Left cardiac atrium (tissue), 4 donors: Measurements from ENCODE around the gene PUM1. TPM values are rescaled to one million over a fixed set of nuclear protein-coding genes. Genes with fewer than 3 reads are reported as not detected.
"Not testable (repeated sequence)": the region's sequence is repeated elsewhere in the genome, so short reads cannot be mapped to it uniquely, and the experiment has no call there.

Experiments used
- ATAC-seq, 2 donors: fragments of 200-7000 bp; cut with Tn5 transposase; one replicate each; pipeline ENCODE4 v1.9.1; 2020; ENCODE audit warnings: mild to moderate bottlenecking in 2 of 2, moderate library complexity in 2 of 2
- DNase-seq: peaks from one replicate; pipeline ENCODE4 v3.0.0-alpha.2; 2020
- intact Hi-C, 2 donors: fragments of 100-400 bp; cut with DNase I; formaldehyde crosslinking; loops; one replicate each; pipeline versions ENCODE4 v1.14.1 to v1.15.1; 2022 to 2023
- total RNA-seq, 2 donors: library from RNA; stranded (reverse); fragmentation: NEBNext Ultra II Directional; extraction: Animal tissue kit (Norgen Biotek cat#: 25700); gene quantifications; one replicate each; pipeline ENCODE4 v1.2.1, GENCODE V29; 2021
- donor health status: DM: no; HTN: yes; CAD: no.
- donor health status: DM: no; HTN: yes; CAD: no; lungs with severe emphysema.
- donor health status: DM: yes; HTN: yes; CAD: no.
- donor health status: Dilated cardiomyopathy.

PUM1 gene
- total RNA-seq, 2 donors from 2014 or later = 71.3 to 75.1 TPM

DNA sequence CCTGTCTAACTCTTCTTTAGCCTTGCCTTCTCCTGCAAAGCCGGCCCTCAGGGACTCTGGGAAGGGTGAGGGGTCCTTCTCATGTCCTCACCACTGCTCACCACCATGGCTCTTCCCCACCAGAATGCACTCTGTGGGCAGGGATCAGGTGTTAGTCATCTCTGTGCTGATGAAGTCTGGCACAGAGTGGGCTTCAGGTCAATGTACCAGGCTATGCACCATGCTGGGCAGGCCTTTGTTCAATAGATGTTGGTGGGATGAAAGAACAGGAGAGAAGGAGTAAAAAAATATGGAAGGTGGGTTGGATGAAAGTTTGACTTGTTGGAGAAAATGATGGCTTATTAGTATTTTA is 116.1 kb downstream of the PUM1 start:
- peak in 1 of 2 donors; percentile 35 for ATAC-seq
- intact Hi-C loops, DNase-seq: not testable (repeated sequence)

GRCh38 chr1:30948813-30949486 is 116.6 kb downstream of the PUM1 start:
- DNase-seq, ATAC-seq, intact Hi-C loops: not testable (repeated sequence)

DNA sequence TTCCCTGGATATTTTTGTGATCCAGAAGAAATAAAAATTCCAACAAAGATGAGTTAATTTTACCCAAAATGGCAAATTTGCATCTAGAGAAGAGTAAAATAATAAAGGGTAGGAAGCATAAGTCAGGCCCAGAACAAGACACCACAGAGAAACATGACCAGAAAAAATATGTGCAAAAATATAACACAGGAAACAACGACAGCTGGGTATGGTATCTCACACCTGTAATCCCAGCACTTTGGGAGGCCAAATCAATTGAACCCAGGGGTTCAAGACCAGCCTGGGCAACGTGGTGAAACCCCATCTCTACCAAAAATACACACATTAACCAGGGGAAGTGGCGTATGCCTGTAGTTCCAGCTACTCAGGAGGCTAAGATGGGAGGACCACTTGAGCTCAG is 117.2 kb downstream of the PUM1 start:
- intact Hi-C loops = no loop called here

GRCh38 chr1:30947212-30947611 is 118.3 kb downstream of the PUM1 start:
- ATAC-seq (no peak), DNase-seq (no peak)
- intact Hi-C loops = no loop called here

More for the DNA sequence above, 117.2 kb downstream of the PUM1 start:
- no peak for DNase-seq
- ATAC-seq = no peak

- intact Hi-C loops = no loop called here
- DNase-seq (no peak), ATAC-seq (no peak)
These were observed 123.1 kb downstream of the PUM1 start for GRCh38 chr1:30942326-30942963.

DNA sequence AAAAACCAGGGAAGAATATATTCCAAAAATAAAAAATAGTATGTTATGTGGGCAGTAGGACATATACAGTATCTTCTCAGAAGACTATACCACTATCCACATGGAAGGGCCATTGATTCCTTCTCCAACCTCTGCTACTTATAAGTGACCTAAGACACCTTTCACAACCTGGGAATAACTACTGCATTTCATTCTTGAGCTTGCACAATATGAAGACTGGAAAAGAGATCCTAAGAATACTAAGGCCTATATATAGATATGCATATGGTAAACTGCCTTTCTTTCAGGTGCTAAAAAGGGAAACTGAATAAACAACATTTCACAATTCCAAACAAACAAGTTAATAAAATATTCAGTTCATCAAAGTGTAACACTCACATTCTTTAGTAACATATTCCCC is 125.0 kb downstream of the PUM1 start:
- ATAC-seq = no peak
- DNase-seq = no peak
- intact Hi-C loops = no loop called here

GRCh38 chr1:30936541-30937171 is 128.9 kb downstream of the PUM1 start:
- DNase-seq (no peak), ATAC-seq (no peak)
- intact Hi-C loops = no loop called here

GRCh38 chr1:30935758-30936157 is 129.8 kb downstream of the PUM1 start:
- ATAC-seq, DNase-seq, intact Hi-C loops: not testable (repeated sequence)

GRCh38 chr1:30934613-30935012 is 130.9 kb downstream of the PUM1 start:
- intact Hi-C loops = no loop called here
- no peak for DNase-seq
- ATAC-seq = no peak

GRCh38 chr1:30933874-30934252 is 131.7 kb downstream of the PUM1 start:
- DNase-seq = no peak
- intact Hi-C loops = no loop called here
- ATAC-seq = no peak

DNA sequence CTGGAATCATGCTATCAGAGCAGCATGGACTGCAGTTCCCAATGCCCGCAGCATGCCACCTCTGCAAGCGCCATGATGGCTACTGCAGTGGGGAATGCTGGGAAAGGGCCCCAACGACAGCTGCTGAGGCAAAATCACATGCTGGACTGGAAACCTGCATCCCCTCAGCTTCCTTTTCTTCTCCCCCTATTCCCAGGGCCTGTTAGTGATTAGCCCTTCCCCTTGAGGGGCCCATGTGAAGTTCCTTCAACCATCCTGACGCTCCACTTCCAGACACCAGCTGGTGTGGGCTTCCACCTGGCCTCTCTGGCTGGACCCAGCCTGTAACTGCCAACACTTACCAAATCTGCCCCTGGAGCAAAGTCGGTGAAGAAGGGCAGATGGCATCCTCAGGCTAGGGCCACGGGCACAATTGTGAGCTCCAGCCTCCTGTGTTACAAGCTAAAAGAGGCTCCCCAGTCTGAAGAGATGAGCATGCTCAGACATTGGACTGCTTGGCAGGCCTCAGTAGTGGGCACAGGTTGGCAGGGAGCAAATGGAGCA is 134.8 kb downstream of the PUM1 start:
- ATAC-seq (peak in 1 of 2 donors; percentile 16), DNase-seq (no peak)
- intact Hi-C loops = no loop called here

- ATAC-seq (peak; percentile 10 to 23), DNase-seq (no peak)
- intact Hi-C loops = no loop called here
These were observed 135.5 kb downstream of the PUM1 start for GRCh38 chr1:30929944-30930525.

DNA sequence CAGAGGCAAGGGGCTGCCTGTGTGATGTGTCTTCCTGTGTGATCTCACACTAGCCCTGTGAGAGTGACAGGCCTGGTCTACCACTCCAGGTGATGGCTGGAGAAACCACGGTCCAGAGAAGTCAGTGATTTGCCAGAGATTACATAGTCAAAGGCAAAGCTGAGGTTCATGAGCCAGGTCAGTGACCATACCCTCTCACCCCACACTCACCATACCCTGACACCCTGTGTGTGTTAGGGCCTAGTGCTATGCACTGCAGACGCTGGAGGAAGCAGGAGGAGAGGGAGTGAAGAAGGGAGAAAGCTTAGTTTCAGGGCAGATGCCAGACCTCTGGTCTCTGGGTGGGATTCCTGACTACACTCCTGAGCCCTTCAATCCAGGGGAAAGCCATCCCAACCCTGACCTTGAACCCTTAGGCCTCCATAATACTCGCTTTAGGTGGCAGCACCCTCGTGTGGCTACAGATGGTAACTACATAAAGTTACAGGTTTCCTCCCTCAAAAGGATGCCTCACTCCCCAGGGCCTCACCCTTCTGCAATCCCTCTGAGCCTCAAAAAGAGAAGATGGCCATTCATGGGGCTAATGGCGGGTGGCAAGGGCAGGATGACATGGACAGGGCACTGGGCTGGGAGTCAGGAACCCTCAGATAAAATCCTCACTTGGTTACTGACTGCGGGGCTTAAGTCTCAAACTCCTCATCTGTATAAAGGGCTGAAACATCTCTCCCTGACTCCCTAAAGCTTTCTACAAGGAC is 136.2 kb downstream of the PUM1 start:
- intact Hi-C loops = no loop called here
- DNase-seq (no peak), ATAC-seq (peak; percentile 50 to 77)

GRCh38 chr1:30928789-30929134 is 136.8 kb downstream of the PUM1 start:
- intact Hi-C loops = no loop called here
- no peak for ATAC-seq
- DNase-seq = no peak

DNA sequence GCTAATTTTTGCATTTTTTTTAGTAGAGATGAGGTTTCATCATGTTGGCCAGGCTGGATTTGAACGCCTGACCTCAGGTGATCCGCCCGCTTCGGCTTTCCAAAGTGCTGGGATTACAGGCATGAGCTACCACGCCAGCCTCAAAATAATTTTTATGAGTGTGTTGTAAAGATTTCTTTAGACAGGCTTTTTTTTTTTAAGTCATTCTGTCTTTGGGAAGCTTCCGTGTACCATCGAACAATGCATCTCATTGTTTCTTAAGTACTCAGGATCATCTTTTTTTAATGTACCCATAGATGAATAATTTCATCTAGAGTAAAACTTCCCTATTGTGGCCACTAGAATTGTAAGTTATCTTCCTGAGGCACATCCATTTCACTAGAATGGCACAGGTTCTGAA is 137.3 kb downstream of the PUM1 start:
- intact Hi-C loops = no loop called here
- DNase-seq (no peak), ATAC-seq (no peak)

- ATAC-seq (no peak), DNase-seq (no peak)
- intact Hi-C loops = no loop called here
These were observed 138.1 kb downstream of the PUM1 start for GRCh38 chr1:30927448-30927847.

DNA sequence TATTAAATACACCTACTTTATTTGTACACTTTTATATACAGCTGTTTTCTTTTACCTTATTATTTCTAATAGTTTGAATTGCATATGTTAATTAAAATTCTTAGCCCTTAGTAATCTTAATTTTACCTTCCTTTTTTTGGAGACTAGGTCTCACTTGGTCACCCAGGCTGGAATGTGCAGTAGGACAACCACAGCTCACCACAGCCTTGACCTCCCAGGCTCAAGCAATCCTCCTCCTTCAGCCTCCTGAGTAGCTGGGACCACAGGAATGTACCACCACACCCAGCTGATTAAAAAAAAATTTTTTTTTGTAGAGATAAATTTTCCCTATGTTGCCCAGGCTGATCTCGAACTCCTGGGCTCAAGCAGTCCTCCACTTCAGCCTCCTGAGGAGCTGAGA is 141.9 kb downstream of the PUM1 start:
- intact Hi-C loops = no loop called here
- no peak for DNase-seq

GRCh38 chr1:30920827-30921226 is 144.7 kb downstream of the PUM1 start:
- intact Hi-C loops = no loop called here
- no peak for DNase-seq
- no peak for ATAC-seq

More for the DNA sequence above, 141.9 kb downstream of the PUM1 start:
- no peak for ATAC-seq
